Stimulated activated CD4-positive, alpha-beta T cell treated with anti-CD3 and anti-CD28 coated beads, Interleukin-15, amount 100 ng/mL, for 1 hour (primary cell): ENCODE results near the gene CASQ1.

ENCODE experiments used
- DNase-seq, 2 donors: peaks; one replicate each; pipeline ENCODE4 v3.0.0-alpha.2; 2020; ENCODE audit warnings: low read depth in 1 of 2, low spot score in 1 of 2

CASQ1 gene

GRCh38 chr1:160168016-160168415 is 22.4 kb upstream of the CASQ1 start:
- no peak for DNase-seq

- no peak for DNase-seq
These were observed 21.6 kb upstream of the CASQ1 start for GRCh38 chr1:160168609-160169369.

- DNase-seq, result no peak
These were observed 20.6 kb upstream of the CASQ1 start for GRCh38 chr1:160169553-160170399.

- DNase-seq, result no peak
These were observed 19.0 kb upstream of the CASQ1 start for GRCh38 chr1:160171354-160171753.

- no peak for DNase-seq
These were observed 18.4 kb upstream of the CASQ1 start for GRCh38 chr1:160171980-160172379.

- DNase-seq, result no peak
These were observed 13.1 kb upstream of the CASQ1 start for GRCh38 chr1:160177231-160177630.

- DNase-seq, result no peak
These were observed 12.7 kb upstream of the CASQ1 start for GRCh38 chr1:160177667-160178066.

GRCh38 chr1:160178731-160179130 is 11.6 kb upstream of the CASQ1 start:
- no peak for DNase-seq

- no peak for DNase-seq
These were observed 11.0 kb upstream of the CASQ1 start for GRCh38 chr1:160179336-160179735.

- DNase-seq, result no peak
These were observed 4.1 kb upstream of the CASQ1 start for GRCh38 chr1:160186246-160186645.

GRCh38 chr1:160186729-160187128 is 3.6 kb upstream of the CASQ1 start:
- no peak for DNase-seq

GRCh38 chr1:160187407-160187806 is 3.0 kb upstream of the CASQ1 start:
- DNase-seq, result no peak

GRCh38 chr1:160188341-160188740 is 2.0 kb upstream of the CASQ1 start:
- no peak for DNase-seq

GRCh38 chr1:160191756-160192155 is 1.4 kb downstream of the CASQ1 start:
- no peak for DNase-seq

- DNase-seq, result no peak
These were observed 1.9 kb downstream of the CASQ1 start for GRCh38 chr1:160192234-160192633.

- DNase-seq, result peak; percentile 63 to 67
These were observed 2.9 kb downstream of the CASQ1 start for GRCh38 chr1:160193091-160193819.

GRCh38 chr1:160193832-160194736 is 3.7 kb downstream of the CASQ1 start:
- DNase-seq, result no peak

- DNase-seq, result no peak
These were observed 4.3 kb downstream of the CASQ1 start for GRCh38 chr1:160194737-160195059.

GRCh38 chr1:160196143-160196542 is 5.8 kb downstream of the CASQ1 start:
- no peak for DNase-seq

- DNase-seq, result no peak
These were observed 6.9 kb downstream of the CASQ1 start for GRCh38 chr1:160197231-160197630.

GRCh38 chr1:160200786-160201185 is 10.4 kb downstream of the CASQ1 start:
- DNase-seq, result no peak
